Pulmonary artery endothelial cell (primary cell): ENCODE results near the gene DNPEP. TPM values are rescaled to one million over a fixed set of nuclear protein-coding genes. Genes with fewer than 3 reads are reported as not detected.
A peak's percentile ranks its signal among the peaks of the same experiment; 100 is the strongest.
"Not testable (repeated sequence)": the region's sequence is repeated elsewhere in the genome, so short reads cannot be mapped to it uniquely, and the experiment has no call there.

Experiments
- DNase-seq: peaks from one replicate; pipeline ENCODE4 v3.0.0-alpha.2; 2011; ENCODE audit warnings: low read depth, low spot score
- total RNA-seq: library from RNA; depleted of rRNA; stranded (reverse); fragments of >200 nt; gene quantifications from 2 replicates; pipeline ENCODE4 v1.2.3, GENCODE V29; 2014

DNPEP gene
- total RNA-seq, 1 donor from 2014 or later: 60.6 TPM

DNA sequence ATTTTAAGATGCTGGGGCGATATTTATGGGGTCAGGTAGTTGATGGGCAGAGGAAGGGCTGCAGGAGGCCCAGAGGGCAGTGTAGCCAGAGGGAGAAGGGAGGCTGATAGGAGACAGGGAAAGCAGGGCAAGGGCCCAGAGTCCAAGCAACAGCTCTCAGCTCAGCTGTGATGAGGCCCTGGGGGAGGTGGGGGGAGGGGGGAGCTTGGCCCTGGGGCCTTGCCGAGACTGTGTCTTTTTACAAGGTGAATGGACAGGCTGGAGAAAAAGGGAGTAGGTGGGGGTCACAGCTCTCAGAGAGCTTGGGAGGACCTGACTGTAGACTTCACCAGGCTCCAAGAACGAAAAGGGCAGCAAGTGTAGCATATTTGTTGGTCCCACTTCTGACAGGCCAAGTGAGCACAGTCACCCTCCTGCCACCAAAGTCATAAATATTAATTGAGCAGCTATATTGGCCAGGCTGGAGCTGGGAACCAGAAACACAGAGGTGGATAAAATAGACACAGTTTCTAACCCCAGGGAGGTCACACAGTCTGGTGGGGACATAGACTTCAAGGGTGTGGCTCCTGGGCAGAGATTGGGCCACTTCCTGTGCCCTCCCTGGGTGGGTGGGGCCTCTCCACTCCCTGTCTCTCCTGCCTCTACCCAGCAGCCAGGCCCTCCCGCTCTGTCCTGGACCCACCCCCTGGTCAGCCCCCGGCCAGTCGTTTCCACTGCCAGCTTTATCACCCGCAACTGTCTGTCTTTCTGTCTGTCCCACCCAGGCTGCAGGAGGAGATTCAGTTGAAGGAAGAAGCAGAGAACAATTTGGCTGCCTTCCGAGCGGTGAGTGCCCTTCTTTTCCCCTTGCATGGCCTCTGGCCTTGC, 31.9 kb upstream of the DNPEP start:
- DNase-seq: no peak

- no peak for DNase-seq
These were observed 31.3 kb upstream of the DNPEP start for GRCh38 chr2:219419012-219419324.

DNA sequence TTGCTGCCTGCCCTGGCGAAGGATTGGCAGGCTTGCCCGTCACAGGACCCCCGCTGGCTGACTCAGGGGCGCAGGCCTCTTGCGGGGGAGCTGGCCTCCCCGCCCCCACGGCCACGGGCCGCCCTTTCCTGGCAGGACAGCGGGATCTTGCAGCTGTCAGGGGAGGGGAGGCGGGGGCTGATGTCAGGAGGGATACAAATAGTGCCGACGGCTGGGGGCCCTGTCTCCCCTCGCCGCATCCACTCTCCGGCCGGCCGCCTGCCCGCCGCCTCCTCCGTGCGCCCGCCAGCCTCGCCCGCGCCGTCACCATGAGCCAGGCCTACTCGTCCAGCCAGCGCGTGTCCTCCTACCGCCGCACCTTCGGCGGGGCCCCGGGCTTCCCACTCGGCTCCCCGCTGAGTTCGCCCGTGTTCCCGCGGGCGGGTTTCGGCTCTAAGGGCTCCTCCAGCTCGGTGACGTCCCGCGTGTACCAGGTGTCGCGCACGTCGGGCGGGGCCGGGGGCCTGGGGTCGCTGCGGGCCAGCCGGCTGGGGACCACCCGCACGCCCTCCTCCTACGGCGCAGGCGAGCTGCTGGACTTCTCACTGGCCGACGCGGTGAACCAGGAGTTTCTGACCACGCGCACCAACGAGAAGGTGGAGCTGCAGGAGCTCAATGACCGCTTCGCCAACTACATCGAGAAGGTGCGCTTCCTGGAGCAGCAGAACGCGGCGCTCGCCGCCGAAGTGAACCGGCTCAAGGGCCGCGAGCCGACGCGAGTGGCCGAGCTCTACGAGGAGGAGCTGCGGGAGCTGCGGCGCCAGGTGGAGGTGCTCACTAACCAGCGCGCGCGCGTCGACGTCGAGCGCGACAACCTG, 30.7 kb upstream of the DNPEP start, which contains the start of gene DES:
TSS of gene DES (plus strand) at position 223 of the 857 bp plus-strand sequence. CDS start at position 309, 86 bp downstream.
- DNase-seq: no peak

DNA sequence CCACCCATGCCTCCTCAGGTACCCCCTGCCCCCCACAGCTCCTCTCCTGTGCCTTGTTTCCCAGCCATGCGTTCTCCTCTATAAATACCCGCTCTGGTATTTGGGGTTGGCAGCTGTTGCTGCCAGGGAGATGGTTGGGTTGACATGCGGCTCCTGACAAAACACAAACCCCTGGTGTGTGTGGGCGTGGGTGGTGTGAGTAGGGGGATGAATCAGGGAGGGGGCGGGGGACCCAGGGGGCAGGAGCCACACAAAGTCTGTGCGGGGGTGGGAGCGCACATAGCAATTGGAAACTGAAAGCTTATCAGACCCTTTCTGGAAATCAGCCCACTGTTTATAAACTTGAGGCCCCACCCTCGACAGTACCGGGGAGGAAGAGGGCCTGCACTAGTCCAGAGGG, 29.7 kb upstream of the DNPEP start:
- DNase-seq: no peak

GRCh38 chr2:219416938-219417337, 29.2 kb upstream of the DNPEP start:
- no peak for DNase-seq

DNA sequence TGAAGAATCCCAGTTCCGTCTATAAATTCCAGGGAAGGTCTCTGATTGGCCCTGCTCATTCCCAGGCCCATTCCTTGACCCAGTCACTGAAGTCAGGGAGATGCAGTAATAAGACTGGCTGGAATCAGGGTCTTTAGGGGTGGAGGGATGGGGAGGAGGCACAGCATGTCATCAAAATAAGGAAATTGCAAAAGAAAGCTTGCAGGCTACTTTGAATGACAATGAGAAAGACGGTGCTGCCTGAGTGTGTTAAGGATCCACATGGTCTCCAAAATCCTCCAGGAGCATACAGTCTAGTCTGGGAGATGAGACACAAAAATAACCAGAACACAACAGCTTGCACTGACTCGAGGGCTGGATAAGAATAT, 28.5 kb upstream of the DNPEP start:
- DNase-seq: no peak

GRCh38 chr2:219415580-219416234, 28.0 kb upstream of the DNPEP start:
- no peak for DNase-seq

DNA sequence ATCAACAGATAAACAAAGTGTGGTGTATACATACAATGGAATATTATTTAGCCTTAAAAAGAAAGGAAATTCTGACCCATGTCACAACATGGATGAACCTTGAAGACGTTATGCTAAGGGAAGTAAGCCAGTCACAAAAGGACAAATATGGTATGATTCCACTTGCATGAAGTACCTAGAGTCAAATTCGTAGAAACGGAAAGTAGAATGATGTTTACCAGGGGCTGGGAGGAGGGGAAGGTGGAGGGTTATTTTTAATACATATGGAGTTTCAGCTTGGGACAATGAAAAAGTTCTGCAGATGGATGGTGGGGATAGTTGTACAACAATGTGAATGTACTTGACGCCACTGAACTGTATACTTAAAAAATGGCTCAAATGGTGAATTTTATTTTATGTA, 27.1 kb upstream of the DNPEP start:
- DNase-seq: no peak

DNA sequence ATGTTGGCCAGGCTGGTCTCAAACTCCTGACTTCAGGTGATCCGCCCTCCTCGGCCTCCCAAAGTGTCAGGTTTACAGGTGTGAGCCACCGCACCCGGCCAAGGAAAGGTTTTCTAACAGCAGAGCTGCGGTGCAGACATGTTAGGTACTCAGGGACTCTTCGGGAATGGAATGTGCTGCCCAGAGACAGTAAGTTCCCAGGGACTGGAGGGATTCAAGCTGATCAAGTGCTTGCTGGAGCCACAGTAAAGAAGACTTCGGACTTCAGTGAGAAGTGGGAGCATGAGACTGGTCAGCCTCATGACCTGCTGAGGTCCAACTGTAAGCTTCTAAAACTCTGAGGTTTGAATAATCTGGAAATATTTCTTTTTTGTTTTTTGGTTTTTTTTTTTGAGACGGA, 22.7 kb upstream of the DNPEP start:
- DNase-seq: no peak

DNA sequence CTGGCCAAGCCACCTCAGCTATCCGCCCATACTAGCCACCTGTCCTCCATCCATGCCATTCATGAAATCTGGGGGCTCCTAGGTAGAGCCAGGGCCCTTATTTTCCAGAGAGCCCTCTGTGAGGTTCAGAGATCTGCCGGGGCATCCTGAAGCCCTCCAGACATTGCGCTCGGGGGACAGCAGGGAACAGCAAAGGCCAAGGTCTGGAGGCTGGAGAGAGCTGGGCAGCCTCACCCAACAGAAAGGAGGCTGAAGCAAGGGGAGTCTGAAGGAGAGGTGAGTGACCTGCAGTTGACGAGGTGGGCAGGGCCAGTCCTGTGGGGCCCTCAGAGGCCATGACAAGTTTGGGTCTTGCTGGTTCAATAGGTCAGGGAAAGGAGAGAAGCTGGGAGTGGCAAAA, 21.9 kb upstream of the DNPEP start:
- no peak for DNase-seq

GRCh38 chr2:219408631-219409030, 20.9 kb upstream of the DNPEP start:
- DNase-seq: no peak

- no peak for DNase-seq
These were observed 20.5 kb upstream of the DNPEP start for GRCh38 chr2:219408204-219408603.

DNA sequence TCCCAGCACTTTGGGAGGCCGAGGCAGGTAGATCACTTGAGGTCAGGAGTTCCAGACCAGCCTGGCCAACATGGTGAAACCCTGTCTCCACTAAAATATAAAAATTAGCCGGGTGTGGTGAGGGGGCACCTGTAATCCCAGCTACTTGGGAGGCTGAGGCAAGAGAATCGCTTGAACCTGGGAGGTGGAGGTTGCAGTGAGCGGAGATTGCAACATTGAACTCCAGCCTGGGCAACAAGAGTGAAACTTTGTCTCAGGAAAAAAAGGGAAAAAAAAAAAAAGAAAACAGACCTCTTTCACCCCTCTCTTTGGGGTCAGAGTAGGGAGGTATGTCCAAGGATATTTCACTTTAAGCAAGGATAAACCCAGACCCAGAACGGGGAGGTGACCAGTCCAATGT, 19.6 kb upstream of the DNPEP start:
- not testable (repeated sequence) for DNase-seq

DNA sequence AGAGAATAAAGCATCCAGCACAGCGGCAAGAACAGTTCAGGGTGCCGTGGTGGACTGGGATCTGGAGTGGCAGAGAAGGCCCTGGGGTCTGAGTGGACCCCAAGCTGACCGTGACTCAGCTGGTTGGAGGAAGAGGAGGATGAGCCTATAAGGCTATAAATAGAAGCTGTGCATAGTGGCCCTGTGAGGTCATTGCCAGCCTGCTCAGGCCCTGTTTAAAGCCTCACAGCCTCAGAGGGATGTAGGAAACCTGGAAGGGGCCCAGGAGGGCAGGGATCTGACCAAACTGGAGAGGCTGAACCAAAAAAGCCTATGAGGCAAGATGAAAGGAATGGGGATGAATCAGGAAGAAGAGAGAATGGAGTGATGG, 19.1 kb upstream of the DNPEP start:
- DNase-seq: no peak

DNA sequence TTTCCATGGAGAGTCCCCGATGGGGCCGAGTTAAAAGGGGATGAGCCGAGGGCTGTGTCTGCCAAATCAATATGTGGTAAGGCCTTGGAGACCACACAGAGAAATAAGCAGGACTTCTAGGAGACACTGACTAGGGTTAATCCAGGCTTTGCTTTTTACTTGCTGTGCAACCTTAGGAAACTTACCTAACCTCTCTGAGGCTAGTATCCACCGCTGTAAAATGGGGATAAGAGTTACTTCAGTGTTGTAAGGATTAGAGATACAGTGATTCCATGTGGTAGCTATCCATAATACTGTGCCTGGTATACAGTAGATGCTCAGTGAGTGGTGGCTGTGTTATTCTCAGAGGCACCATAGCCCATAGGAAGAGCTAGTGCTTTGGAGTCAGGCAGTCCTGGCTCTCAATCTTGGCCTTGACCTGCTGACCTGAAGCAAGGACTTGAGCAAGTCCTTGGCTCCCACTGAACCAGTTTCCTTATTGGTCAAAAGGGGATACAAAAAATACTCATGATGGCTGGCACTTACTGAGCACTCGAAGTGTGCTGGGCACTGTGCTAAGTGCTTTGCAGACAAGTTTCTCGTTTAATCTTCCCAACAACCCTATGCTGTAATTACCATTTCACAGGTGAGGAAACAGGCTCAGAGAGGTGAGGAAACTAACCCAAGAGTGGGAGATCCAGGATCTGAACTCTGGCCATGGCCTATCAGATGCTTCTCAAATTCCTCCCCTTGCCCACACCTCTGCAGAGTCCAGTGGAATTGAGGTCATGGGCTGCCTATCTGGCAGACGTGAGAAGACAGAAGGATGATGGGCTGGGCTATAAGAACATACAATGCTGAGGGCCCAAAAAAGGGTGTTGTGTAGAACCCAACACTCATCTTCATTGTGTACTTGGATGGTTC, 18.5 kb upstream of the DNPEP start:
- no peak for DNase-seq

DNA sequence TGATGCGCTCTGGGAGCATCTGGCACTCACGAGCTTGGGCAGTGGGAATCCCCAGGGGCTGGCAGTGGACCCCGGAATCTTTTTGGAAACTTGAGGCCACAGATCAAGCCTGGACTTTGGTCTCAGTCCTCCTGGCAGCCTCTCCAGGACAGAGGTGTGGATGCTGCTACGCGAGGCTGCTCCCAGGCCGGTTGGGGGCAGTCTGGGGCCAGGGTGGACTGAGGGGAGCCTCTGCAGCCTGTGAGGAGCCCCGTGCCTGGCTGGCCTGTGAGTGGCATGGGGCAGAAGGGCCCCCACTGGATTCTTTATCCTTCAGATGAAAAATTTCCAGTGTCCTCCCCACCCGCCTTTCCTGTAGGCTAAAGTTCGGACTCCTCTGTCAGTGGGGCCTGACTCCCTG, 17.7 kb upstream of the DNPEP start:
- DNase-seq: no peak

GRCh38 chr2:219404954-219405353, 17.2 kb upstream of the DNPEP start:
- no peak for DNase-seq

DNA sequence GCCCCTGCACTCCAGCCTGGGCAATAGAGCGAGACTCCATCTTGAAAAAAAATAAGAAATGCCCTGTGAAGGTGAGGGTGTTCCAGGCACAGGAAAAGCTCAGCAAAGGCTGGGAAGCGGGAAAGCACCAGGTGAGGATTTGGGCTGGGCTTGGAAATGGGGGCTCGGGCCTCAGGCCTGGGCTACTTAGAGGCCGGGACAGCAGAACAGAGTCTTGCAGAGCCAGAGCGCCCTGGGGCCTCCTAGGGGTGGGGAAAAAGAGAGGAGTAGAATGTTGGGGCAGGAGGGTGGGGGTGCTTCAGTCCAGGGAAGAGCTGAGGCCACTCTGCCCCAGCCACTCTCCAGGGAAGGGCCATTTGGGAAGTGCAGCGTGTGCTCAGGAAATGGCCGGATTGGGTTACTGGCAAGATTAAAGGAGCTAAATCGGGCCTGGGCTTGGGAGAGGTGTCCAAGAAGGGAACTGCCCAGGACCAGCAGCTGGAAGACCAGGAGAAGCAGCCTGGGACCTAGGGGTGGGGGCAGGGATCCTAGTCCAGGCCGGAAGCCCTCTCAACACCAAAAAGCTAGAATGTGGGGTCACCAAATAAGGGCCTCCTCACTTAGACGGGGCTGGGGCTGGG, 16.7 kb upstream of the DNPEP start:
- DNase-seq: no peak

DNA sequence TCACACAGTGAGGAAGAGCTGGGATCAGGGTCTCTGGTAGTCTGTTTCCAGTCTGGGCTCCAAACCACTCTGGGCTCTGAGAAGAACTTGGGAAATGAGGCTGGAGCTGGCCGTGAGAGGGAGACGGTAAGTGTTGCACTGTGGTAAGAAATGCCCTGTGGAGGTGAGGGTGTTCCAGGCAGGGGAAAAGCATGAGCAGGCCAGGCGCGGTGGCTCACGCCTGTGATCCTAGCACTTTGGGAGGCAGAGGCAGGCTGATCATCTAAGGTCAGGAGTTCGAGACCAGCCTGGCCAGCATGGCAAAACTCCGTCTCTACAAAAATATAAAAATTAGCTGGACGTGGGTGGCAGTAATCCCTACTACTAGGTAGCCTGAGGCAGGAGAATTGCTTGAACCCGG, 16.1 kb upstream of the DNPEP start:
- DNase-seq: no peak

DNA sequence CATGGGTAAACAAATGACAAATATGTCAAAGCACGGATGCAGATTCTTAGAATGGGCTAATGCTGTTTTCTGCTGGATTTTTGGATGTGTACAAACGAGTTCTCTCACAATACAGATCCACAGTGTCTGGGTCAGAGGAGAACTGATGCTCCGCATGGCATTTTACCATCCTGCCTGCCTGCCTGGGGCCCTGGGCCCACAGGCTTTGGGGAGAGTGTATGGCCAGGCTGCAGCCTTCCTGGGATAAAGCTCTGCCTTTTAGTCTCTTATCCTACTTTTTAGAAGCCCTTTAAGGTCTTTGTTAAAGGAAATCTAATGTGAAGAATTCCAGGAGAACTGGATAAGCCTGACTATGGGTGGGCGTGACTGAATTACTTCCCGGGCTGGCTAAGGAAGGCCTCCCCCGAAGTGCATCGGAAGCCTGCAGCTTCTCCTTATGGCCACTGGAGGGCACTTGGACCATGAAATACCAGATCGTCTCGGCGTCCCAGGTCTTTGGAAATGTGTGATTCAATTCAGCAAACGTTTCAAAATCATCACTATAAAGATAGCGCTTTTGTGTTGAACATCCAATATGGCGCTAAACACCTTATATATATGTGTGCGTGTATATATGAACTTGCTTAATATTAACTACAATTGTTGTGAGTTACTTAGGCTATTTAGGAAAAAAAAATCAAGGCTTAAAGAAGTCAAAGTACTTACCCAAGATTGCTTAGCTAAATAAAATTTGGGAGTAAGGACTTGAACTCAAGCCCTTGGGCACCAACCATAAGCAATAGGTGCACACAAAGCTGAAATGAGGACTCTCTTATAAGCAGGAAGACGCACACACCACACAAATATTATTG, 15.2 kb upstream of the DNPEP start:
- DNase-seq: peak; percentile 36
